Vagina (tissue), 2 donors: ENCODE results near the gene RTN3. TPM values are rescaled to one million over a fixed set of nuclear protein-coding genes. Genes with fewer than 3 reads are reported as not detected.

Experiments used
- DNase-seq, 2 donors: peaks; one replicate each; pipeline ENCODE4 v3.0.0-alpha.2; 2017; ENCODE audit errors: extremely low spot score in 2 of 2
- H3K27ac ChIP-seq: fragments of 200-600 bp; sonication (generic); one replicate; pipeline ENCODE4 v1.5.1; 2019
- H3K27me3 ChIP-seq: fragments of 200-600 bp; sonication (generic); one replicate; pipeline ENCODE4 v1.5.1; 2019
- H3K36me3 ChIP-seq, 2 donors: fragments of 200-600 bp; sonication (generic); one replicate each; pipeline ENCODE4 v1.5.1; 2017 to 2019
- H3K4me1 ChIP-seq: fragments of 200-600 bp; sonication (generic); one replicate; pipeline ENCODE4 v1.5.1; 2019
- H3K4me3 ChIP-seq, 2 donors: fragments of 200-600 bp; sonication (generic); 1 replicate in 1 of 2; 2 replicates in 1 of 2; pipeline ENCODE4 v1.5.1; 2016 to 2019
- H3K9me3 ChIP-seq: fragments of 200-600 bp; sonication (generic); one replicate; pipeline ENCODE4 v1.5.1; 2019
- POLR2A ChIP-seq, 2 donors: fragments of 450-650 bp; IDR thresholded peaks; one replicate each; pipeline ENCODE4 v1.6.1; 2017; ENCODE audit warnings: antibody characterized with exemption in 2 of 2, mild to moderate bottlenecking in 2 of 2, moderate library complexity in 2 of 2
- POLR2AphosphoS5 ChIP-seq, 2 donors: sonication (generic); formaldehyde crosslinking; IDR thresholded peaks; one replicate each; pipeline ENCODE4 v1.9.0; 2017; ENCODE audit warnings: antibody characterized with exemption in 2 of 2, mild to moderate bottlenecking in 2 of 2, low read depth in 1 of 2; ENCODE audit not compliant: insufficient read depth in 1 of 2
- intact Hi-C: fragments of 100-400 bp; cut with DNase I; formaldehyde crosslinking; loops from one replicate; pipeline ENCODE4 v1.15.1; 2023
- total RNA-seq: library from RNA; depleted of rRNA; stranded (reverse); fragments of >200 nt; gene quantifications from one replicate; pipeline ENCODE4 v1.2.3, GENCODE V29; 2016
- TF ChIP-seq, protein P1 (sequence below), 3 experiments: fragments of 450-650 bp in 2 of 3; fragments of 200-600 bp in 1 of 3; sonication (generic) in 1 of 3; IDR thresholded peaks; one replicate each; pipeline ENCODE4 v1.5.1; 2017 to 2019; ENCODE audit warnings: antibody characterized with exemption in 3 of 3, mild to moderate bottlenecking in 2 of 3, moderate library complexity in 2 of 3

The RTN3 gene
- total RNA-seq, 1 donor from 2014 or later, result 75.1 TPM

DNA sequence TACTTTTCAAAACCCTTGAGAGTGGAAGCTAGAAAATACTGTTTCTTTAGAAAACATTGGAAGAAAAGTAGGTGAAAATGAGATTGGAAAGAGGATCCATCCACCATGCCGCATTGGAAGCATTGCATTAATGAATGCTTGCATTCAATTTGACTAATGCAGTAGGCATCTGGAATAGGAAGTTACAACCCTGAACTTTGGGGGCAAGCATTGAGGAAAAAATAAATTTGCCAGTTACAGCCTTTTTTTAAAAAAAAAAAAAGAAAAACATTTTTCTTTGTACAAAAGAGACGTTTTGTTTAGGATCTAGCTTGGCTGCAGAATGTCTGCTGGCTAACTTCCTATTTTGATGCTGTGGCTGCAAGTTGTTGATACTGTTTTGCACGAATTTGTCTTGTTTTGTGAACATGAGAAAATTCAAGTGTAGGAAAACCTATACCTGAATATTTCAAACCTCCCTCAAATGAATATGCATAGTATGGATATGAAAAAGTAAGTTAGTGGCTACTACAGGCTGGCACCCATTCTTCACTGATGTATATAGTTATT, 28.1 kb downstream of the RTN3 start:
- H3K36me3 ChIP-seq, result no peaks in the 10 kb centered on the region
- DNase-seq, result no peak
- peaks cover 19% of the 10 kb centered on the region for H3K4me1 ChIP-seq
- H3K27ac ChIP-seq, result no peak overlapping the region
- intact Hi-C loops, result no loop called here
- no peaks in the 10 kb centered on the region for H3K9me3 ChIP-seq
- TF ChIP-seq, protein P1, sequence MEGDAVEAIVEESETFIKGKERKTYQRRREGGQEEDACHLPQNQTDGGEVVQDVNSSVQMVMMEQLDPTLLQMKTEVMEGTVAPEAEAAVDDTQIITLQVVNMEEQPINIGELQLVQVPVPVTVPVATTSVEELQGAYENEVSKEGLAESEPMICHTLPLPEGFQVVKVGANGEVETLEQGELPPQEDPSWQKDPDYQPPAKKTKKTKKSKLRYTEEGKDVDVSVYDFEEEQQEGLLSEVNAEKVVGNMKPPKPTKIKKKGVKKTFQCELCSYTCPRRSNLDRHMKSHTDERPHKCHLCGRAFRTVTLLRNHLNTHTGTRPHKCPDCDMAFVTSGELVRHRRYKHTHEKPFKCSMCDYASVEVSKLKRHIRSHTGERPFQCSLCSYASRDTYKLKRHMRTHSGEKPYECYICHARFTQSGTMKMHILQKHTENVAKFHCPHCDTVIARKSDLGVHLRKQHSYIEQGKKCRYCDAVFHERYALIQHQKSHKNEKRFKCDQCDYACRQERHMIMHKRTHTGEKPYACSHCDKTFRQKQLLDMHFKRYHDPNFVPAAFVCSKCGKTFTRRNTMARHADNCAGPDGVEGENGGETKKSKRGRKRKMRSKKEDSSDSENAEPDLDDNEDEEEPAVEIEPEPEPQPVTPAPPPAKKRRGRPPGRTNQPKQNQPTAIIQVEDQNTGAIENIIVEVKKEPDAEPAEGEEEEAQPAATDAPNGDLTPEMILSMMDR (IDR thresholded peaks at IDR 0.05), result no peak
- no peak for TF ChIP-seq POLR2AphosphoS5 (IDR thresholded peaks at IDR 0.05; ENCODE audit: insufficient read depth in 1 of 2, low read depth in 1 of 2)
- TF ChIP-seq POLR2A (IDR thresholded peaks at IDR 0.05), result no peak
- no peaks in the 10 kb centered on the region for H3K27me3 ChIP-seq
- no peak overlapping the region for H3K4me3 ChIP-seq

DNA sequence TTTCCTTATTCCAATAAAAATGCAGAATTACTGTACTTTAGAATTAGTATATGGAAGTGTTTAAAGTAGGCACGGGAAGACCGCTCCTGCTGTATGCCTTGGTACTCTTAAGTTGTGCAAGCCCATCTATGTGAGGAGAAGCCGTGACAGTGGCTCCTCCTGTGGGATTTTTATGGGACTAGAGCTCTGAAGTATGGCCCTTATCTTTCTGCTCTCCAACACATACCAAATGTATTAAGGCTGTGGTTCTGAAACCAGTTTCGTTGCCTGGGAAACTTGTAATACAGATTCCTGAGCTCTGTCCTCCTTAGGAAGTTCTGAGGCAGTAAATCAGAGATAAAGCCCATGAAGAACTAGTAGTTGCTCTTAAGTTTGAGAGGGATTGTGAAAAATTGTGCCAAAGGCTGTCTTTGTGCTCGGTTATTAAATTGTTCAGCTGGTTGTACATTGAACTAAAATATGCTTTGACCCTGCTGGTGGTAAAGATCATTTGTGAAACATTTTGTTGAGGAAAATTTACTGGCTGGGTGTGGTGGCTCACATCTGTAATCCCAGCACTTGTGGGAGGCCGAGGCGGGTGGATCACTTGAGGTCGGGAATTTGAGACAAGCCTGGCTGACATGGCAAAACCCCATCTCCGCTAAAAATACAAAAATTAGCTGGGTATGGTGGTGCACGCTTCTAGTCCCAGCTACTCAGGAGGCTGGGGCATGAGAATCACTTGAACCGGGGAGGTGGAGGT, 29.3 kb downstream of the RTN3 start:
- Histone ChIP-seq H3K9me3 (no peaks in the 10 kb centered on the region), H3K27me3 (no peaks in the 10 kb centered on the region), H3K4me3 (no peak overlapping the region), H3K4me1 (peaks cover 13% of the 10 kb centered on the region), H3K27ac (no peak overlapping the region), H3K36me3 (no peaks in the 10 kb centered on the region)
- intact Hi-C loops, result no loop called here
- DNase-seq, result no peak
- TF ChIP-seq, protein P1 (IDR thresholded peaks at IDR 0.05), result no peak
- TF ChIP-seq POLR2AphosphoS5 (IDR thresholded peaks at IDR 0.05; ENCODE audit: insufficient read depth in 1 of 2, low read depth in 1 of 2), result no peak
- TF ChIP-seq POLR2A (IDR thresholded peaks at IDR 0.05), result no peak

DNA sequence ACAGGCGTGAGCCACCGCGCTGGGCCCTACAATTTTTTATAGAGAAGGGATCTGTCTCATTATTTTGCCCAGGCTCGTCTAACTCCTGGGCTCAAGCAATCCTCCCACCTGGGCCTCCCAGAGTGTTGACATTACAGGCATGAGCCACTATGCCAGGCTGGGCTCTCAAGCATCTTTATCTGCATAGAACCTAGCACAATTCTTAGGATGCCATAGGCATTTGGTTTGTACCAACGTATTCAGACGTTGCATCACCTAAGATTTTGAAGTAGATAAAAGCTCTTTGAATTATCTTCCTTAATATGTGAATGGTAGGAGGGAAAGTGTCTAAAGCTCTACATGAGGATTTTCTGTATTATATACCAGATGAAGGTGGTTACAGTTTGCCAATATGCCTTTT, 30.5 kb downstream of the RTN3 start:
- Histone ChIP-seq H3K27ac (no peak overlapping the region), H3K36me3 (no peaks in the 10 kb centered on the region), H3K4me3 (no peak overlapping the region), H3K27me3 (no peaks in the 10 kb centered on the region), H3K9me3 (no peaks in the 10 kb centered on the region), H3K4me1 (peaks cover 10% of the 10 kb centered on the region)
- no peak for DNase-seq
- TF ChIP-seq, protein P1 (IDR thresholded peaks at IDR 0.05), result no peak
- TF ChIP-seq POLR2A (IDR thresholded peaks at IDR 0.05) (no peak), POLR2AphosphoS5 (IDR thresholded peaks at IDR 0.05; ENCODE audit: insufficient read depth in 1 of 2, low read depth in 1 of 2) (no peak)
- intact Hi-C loops, result no loop called here

DNA sequence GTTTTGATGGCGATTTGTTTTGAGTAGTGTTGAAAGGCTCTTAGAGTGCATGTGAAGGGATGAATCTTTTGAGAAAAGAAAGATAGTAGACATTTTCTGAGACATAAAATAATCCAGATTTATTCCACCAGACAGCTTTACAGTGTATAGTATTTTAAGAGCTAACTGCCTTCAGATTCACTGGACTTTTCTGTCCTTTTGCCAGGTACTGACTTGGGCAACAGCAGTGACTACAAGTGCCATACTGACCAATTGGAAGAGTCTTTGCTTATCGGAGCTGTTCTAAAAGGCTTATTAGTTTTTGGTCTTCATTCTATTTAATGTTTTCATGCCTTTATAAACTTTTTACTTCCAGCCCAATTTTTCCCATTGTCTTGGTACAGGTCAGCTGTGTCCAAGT, 32.5 kb downstream of the RTN3 start:
- no peaks in the 10 kb centered on the region for H3K9me3 ChIP-seq
- H3K27me3 ChIP-seq, result no peaks in the 10 kb centered on the region
- no peak overlapping the region for H3K4me3 ChIP-seq
- no peak overlapping the region for H3K27ac ChIP-seq
- no peaks in the 10 kb centered on the region for H3K36me3 ChIP-seq
- intact Hi-C loops, result no loop called here
- TF ChIP-seq POLR2AphosphoS5 (IDR thresholded peaks at IDR 0.05; ENCODE audit: insufficient read depth in 1 of 2, low read depth in 1 of 2) (no peak), POLR2A (IDR thresholded peaks at IDR 0.05) (no peak)
- TF ChIP-seq, protein P1 (IDR thresholded peaks at IDR 0.05), result no peak
- no peak for DNase-seq
- H3K4me1 ChIP-seq, result peaks cover 10% of the 10 kb centered on the region

DNA sequence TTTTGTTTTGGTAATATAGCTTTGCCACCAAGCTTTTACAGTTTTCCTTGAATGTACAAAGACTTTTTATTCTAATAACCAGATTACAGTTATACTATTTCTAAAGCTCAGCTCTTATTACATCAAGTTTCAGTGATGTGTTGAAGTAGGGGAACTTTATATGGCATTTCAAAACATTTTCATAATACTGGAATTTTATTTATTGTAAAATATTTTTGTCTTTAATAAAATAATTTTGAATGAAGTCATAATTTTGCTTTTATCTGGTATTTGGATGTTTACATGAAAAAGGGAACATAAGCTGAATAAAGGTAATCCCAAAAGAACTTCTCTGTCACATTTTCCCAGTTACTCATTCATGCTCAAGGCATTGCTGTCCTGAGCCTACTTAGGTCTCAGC, 34.7 kb downstream of the RTN3 start:
- Histone ChIP-seq H3K4me1 (no peaks in the 10 kb centered on the region), H3K4me3 (no peak overlapping the region), H3K9me3 (no peaks in the 10 kb centered on the region), H3K27me3 (no peaks in the 10 kb centered on the region), H3K27ac (no peak overlapping the region), H3K36me3 (no peaks in the 10 kb centered on the region)
- TF ChIP-seq POLR2A (IDR thresholded peaks at IDR 0.05), result no peak
- TF ChIP-seq, protein P1 (IDR thresholded peaks at IDR 0.05), result no peak
- TF ChIP-seq POLR2AphosphoS5 (IDR thresholded peaks at IDR 0.05; ENCODE audit: insufficient read depth in 1 of 2, low read depth in 1 of 2), result no peak
- DNase-seq, result no peak
- intact Hi-C loops, result no loop called here
